Keratinocyte (primary cell): ENCODE data around the gene MYO7B. TPM values are rescaled to one million over a fixed set of nuclear protein-coding genes. Genes with fewer than 3 reads are reported as not detected.

Experiments
- DNase-seq: peaks from one replicate; pipeline ENCODE4 v3.0.0-alpha.2; 2011; ENCODE audit warnings: low read depth, missing footprints, low spot score
- FAIRE-seq: peaks from 2 replicates; lab custom pipeline; 2011; peaks lifted over from hg19 to GRCh38; lab: Jason Lieb, UNC
- H2AFZ ChIP-seq: 2 replicates; pipeline ENCODE4 v1.6.0; 2012; ENCODE audit warnings: low read length, control low read depth, inconsistent platforms; ENCODE audit not compliant: control insufficient read depth
- H3K27ac ChIP-seq: 2 replicates; pipeline ENCODE4 v1.5.1; 2011; ENCODE audit warnings: low read length; ENCODE audit not compliant: control insufficient read depth, insufficient read depth
- H3K27me3 ChIP-seq: 3 replicates; pipeline ENCODE4 v1.6.0; 2011; ENCODE audit warnings: low read length; ENCODE audit not compliant: control insufficient read depth, insufficient read depth; ENCODE audit errors: extremely low read depth
- H3K36me3 ChIP-seq, 2 experiments: 2 replicates in 1 of 2; 3 replicates in 1 of 2; pipeline ENCODE4 v1.5.1; 2011; ENCODE audit warnings: low read length in 2 of 2, mild to moderate bottlenecking in 1 of 2; ENCODE audit not compliant: control insufficient read depth in 2 of 2, insufficient read depth in 2 of 2; ENCODE audit errors: extremely low read depth in 1 of 2
- H3K4me1 ChIP-seq: 3 replicates; pipeline ENCODE4 v1.5.1; 2011; ENCODE audit warnings: low read length; ENCODE audit not compliant: control insufficient read depth, insufficient read depth; ENCODE audit errors: extremely low read depth
- H3K4me2 ChIP-seq: 3 replicates; pipeline ENCODE4 v1.6.0; 2011; ENCODE audit warnings: low read depth, low read length; ENCODE audit not compliant: control insufficient read depth, insufficient read depth; ENCODE audit errors: extremely low read depth
- H3K4me3 ChIP-seq, 3 experiments: fragments of 200-600 bp in 1 of 3; sonication (generic) in 1 of 3; 2 replicates in 2 of 3; 3 replicates in 1 of 3; pipeline ENCODE4 v1.5.1; 2011 to 2016; ENCODE audit warnings: low read length in 3 of 3, mild to moderate bottlenecking in 3 of 3, control low read depth in 2 of 3, inconsistent platforms in 1 of 3, low read depth in 1 of 3, mixed read lengths in 1 of 3, mixed run types in 1 of 3, moderate library complexity in 1 of 3; ENCODE audit not compliant: control insufficient read depth in 2 of 3, insufficient read depth in 2 of 3; ENCODE audit errors: extremely low read depth in 1 of 3
- H3K79me2 ChIP-seq: 2 replicates; pipeline ENCODE4 v1.6.0; 2012; ENCODE audit warnings: low read length; ENCODE audit not compliant: control insufficient read depth, insufficient read depth
- H3K9ac ChIP-seq: 3 replicates; pipeline ENCODE4 v1.6.0; 2011; ENCODE audit warnings: low read length; ENCODE audit not compliant: control insufficient read depth, insufficient read depth; ENCODE audit errors: extremely low read depth
- H3K9me1 ChIP-seq: 3 replicates; pipeline ENCODE4 v1.6.0; 2011; ENCODE audit warnings: low read length; ENCODE audit not compliant: control insufficient read depth, insufficient read depth; ENCODE audit errors: extremely low read depth
- H3K9me3 ChIP-seq: 2 replicates; pipeline ENCODE4 v1.5.1; 2012; ENCODE audit warnings: low read depth, low read length; ENCODE audit not compliant: control insufficient read depth
- H4K20me1 ChIP-seq: 3 replicates; pipeline ENCODE4 v1.6.0; 2011; ENCODE audit warnings: low read length; ENCODE audit not compliant: control insufficient read depth, insufficient read depth; ENCODE audit errors: extremely low read depth
- EZH2 ChIP-seq: IDR thresholded peaks from one replicate; pipeline ENCODE4 v1.6.1; 2012; ENCODE audit warnings: inconsistent platforms, mild to moderate bottlenecking, low read length, moderate library complexity
- dilution Hi-C: fragments of 300-500 bp; cut with MboI; formaldehyde crosslinking; loops from one replicate; pipeline ENCODE4 v1.7.0; 2020; ENCODE audit warnings: low sequenced_read_pairs; ENCODE audit not compliant: extremely low pct_ligation_motif_present
- polyA plus RNA-seq, 5 experiments: library from polyadenylated mRNA; depleted of rRNA in 3 of 5; stranded (reverse) in 3 of 5; stranded (forward) in 1 of 5; unstranded in 1 of 5; fragments of >200 nt; gene quantifications; 1 replicate in 1 of 5; 2 replicates in 3 of 5; 3 replicates in 1 of 5; pipeline versions ENCODE4 v1.2.1 to v1.2.3, GENCODE V29; 2011 to 2012; ENCODE audit warnings: missing spikeins in 2 of 5, low read depth in 1 of 5, low replicate concordance in 1 of 5
- TF ChIP-seq, protein P1 (sequence below), 3 experiments: IDR thresholded peaks in 1 of 3; conservative IDR thresholded peaks in 1 of 3; optimal IDR thresholded peaks in 1 of 3; 2 replicates in 2 of 3; 3 replicates in 1 of 3; pipeline versions ENCODE3 to v1.5.1; 2011; ENCODE audit warnings: low read length in 3 of 3, mild to moderate bottlenecking in 3 of 3, moderate library complexity in 2 of 3, control low read depth in 1 of 3, inconsistent platforms in 1 of 3; ENCODE audit not compliant: insufficient read depth in 2 of 3; ENCODE audit errors: extremely low read depth in 1 of 3

Gene MYO7B
- polyA plus RNA-seq, 1 donor (not counting 4 experiments of a cell fraction or from before 2014, with no cell fraction given): not detected

DNA sequence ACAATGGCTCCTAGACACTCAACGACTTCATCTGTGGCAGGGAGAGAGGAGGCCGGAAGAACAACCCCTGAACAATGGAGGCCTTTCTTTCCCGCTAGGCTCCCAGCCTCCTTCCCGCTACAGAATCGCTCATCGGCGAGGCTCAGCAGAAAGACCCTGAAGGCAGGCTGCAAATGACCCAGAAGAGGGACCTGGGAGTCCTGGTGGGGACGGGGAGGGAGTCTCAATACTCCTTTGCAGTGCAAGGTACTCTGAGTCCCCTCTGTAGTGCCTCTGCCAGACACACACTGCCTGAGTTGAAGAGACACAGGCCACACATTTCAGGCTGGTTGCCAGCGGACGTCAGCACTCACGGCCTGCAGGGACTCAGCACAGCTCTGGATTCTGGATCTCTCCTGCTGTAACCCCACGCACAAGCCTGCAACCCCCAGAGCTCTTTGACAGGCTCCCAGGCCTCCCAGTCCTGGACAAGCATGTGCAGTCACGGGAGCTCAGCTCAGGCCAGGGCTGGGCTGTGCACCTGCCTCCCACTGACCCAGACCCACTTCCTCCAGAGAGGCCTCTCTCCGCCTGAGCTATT is 116.6 kb downstream of the MYO7B start:
- Histone ChIP-seq H3K9ac (no peak overlapping the region), H3K27me3 (no peaks in the 10 kb centered on the region), H3K4me3 (no peak overlapping the region), H3K9me1 (no peaks in the 10 kb centered on the region), H3K36me3 (no peaks in the 10 kb centered on the region), H3K79me2 (no peaks in the 10 kb centered on the region), H3K27ac (no peak overlapping the region), H3K9me3 (no peaks in the 10 kb centered on the region), H2AFZ (no peak overlapping the region), H3K4me1 (peaks cover 4% of the 10 kb centered on the region), H4K20me1 (no peaks in the 10 kb centered on the region), H3K4me2 (no peak overlapping the region)
- FAIRE-seq (no peak), DNase-seq (no peak)
- dilution Hi-C loops: no loop called here
- TF ChIP-seq, protein P1, sequence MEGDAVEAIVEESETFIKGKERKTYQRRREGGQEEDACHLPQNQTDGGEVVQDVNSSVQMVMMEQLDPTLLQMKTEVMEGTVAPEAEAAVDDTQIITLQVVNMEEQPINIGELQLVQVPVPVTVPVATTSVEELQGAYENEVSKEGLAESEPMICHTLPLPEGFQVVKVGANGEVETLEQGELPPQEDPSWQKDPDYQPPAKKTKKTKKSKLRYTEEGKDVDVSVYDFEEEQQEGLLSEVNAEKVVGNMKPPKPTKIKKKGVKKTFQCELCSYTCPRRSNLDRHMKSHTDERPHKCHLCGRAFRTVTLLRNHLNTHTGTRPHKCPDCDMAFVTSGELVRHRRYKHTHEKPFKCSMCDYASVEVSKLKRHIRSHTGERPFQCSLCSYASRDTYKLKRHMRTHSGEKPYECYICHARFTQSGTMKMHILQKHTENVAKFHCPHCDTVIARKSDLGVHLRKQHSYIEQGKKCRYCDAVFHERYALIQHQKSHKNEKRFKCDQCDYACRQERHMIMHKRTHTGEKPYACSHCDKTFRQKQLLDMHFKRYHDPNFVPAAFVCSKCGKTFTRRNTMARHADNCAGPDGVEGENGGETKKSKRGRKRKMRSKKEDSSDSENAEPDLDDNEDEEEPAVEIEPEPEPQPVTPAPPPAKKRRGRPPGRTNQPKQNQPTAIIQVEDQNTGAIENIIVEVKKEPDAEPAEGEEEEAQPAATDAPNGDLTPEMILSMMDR (optimal IDR thresholded peaks at IDR 0.05 in 1 of 3, IDR thresholded peaks at IDR 0.05 in 1 of 3, conservative IDR thresholded peaks at IDR 0.05 in 1 of 3; ENCODE audit: extremely low read depth in 1 of 3, insufficient read depth in 2 of 3, low read length in 3 of 3): no peak
- no peak for TF ChIP-seq EZH2

DNA sequence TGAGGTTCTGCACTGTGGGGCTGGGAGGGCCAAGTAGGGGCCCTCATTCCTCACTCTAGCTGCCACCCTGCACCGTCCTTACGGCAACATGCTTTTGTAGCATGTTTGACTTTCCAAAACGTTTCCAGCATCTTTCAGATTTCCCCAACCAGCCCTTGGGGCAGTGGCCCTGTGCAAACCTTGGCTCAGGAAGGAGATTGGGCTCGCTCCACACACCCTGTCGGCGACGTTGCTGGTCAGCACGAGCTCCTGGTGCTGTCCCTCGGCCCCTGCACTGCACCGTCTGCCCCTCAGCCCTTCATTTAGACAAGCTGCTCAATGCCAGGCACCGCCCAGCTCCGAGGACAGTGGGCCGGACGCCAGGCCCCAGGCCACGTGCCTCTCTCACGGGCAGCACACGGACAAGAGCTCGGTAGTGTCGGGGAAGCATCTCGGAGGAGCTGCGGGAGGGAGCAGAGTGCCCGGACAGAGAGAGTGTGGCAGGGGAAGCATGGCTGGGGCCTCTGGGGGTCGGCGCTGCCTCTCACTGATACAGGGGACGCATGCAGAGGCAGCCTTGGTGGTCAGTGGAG is 117.4 kb downstream of the MYO7B start:
- H3K79me2 ChIP-seq: no peaks in the 10 kb centered on the region
- no peak for TF ChIP-seq EZH2
- TF ChIP-seq, protein P1 (optimal IDR thresholded peaks at IDR 0.05 in 1 of 3, IDR thresholded peaks at IDR 0.05 in 1 of 3, conservative IDR thresholded peaks at IDR 0.05 in 1 of 3; ENCODE audit: extremely low read depth in 1 of 3, insufficient read depth in 2 of 3, low read length in 3 of 3): no peak
- dilution Hi-C loops: no loop called here
- H3K4me3 ChIP-seq: no peak overlapping the region
- H4K20me1 ChIP-seq: no peaks in the 10 kb centered on the region
- no peak overlapping the region for H3K4me2 ChIP-seq
- H3K4me1 ChIP-seq: no peaks in the 10 kb centered on the region
- no peak for DNase-seq
- no peak overlapping the region for H2AFZ ChIP-seq
- H3K9ac ChIP-seq: no peak overlapping the region
- no peak overlapping the region for H3K27ac ChIP-seq
- no peaks in the 10 kb centered on the region for H3K9me1 ChIP-seq
- H3K9me3 ChIP-seq: no peaks in the 10 kb centered on the region
- H3K36me3 ChIP-seq: no peaks in the 10 kb centered on the region
- no peaks in the 10 kb centered on the region for H3K27me3 ChIP-seq
- FAIRE-seq: no peak
